ENCODE measurements around the gene MARK3. TPM values are rescaled to one million over a fixed set of nuclear protein-coding genes. Genes with fewer than 3 reads are reported as not detected.

The MARK3 gene
- total and polyA plus RNA-seq, 2 donors from 2014 or later = 39.8 to 83.1 TPM

DNA sequence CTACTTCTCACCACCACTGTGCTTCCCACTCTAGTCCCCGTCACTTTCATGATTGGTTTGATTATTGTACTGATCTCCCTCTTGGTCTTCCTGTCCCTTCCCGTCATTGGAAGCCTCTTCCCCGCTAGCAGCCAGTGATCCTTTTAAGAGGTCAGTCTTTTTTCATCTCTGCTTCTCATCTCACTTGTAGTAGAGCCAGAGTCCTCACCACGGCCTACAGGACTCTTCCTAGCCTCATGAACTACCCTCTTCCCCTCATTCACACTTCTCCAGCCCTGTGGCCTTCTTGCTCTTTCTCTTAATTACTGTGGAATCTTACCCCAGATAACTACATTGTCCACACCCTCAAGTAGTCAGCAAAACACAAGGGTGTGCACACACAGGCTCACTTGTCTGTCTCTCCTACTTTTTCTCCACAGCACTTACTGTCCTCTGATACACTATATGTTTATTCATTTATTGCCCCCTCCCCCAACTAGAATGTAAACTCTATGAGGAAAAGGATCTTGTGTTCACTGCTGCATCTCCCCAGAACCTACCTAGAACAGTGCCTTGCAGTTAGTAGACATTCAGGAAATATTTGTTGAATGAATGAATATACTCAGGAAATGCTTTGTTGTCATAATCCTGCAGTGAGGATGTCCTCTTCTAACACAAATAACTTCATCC lies 71.1 kb downstream of the MARK3 start:
- no peak overlapping the region for H3K9ac ChIP-seq (ENCODE audit: low read length in 3 of 3)
- no peaks in the 10 kb centered on the region for H3K9me3 ChIP-seq (ENCODE audit: control insufficient read depth in 2 of 3, insufficient read depth in 1 of 3, low read length in 3 of 3)
- no peak for FAIRE-seq
- TF ChIP-seq, protein P1, sequence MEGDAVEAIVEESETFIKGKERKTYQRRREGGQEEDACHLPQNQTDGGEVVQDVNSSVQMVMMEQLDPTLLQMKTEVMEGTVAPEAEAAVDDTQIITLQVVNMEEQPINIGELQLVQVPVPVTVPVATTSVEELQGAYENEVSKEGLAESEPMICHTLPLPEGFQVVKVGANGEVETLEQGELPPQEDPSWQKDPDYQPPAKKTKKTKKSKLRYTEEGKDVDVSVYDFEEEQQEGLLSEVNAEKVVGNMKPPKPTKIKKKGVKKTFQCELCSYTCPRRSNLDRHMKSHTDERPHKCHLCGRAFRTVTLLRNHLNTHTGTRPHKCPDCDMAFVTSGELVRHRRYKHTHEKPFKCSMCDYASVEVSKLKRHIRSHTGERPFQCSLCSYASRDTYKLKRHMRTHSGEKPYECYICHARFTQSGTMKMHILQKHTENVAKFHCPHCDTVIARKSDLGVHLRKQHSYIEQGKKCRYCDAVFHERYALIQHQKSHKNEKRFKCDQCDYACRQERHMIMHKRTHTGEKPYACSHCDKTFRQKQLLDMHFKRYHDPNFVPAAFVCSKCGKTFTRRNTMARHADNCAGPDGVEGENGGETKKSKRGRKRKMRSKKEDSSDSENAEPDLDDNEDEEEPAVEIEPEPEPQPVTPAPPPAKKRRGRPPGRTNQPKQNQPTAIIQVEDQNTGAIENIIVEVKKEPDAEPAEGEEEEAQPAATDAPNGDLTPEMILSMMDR (IDR thresholded peaks at IDR 0.05; ENCODE audit: borderline replicate concordance, extremely low read depth, insufficient read depth) = no peak
- intact Hi-C loops (cut with DNase I) = no loop called here
- DNase-seq = no peak
- no peaks in the 10 kb centered on the region for H3K27me3 ChIP-seq (ENCODE audit: control insufficient read depth, insufficient read depth, low read length)
- H3K4me3 ChIP-seq (ENCODE audit: low read length in 3 of 3) = no peak overlapping the region
- H3K27ac ChIP-seq (ENCODE audit: low read depth in 2 of 2, low read length in 2 of 2) = no peak overlapping the region
- peaks cover 0 to 4% (median 0%) of the 10 kb centered on the region in 3 donors for H3K36me3 ChIP-seq (ENCODE audit: control insufficient read depth in 2 of 3, insufficient read depth in 3 of 3, low read length in 3 of 3)
- H3K4me1 ChIP-seq (ENCODE audit: control insufficient read depth in 2 of 3, insufficient read depth in 2 of 3, low read depth in 1 of 3, low read length in 3 of 3) = peaks cover 0 to 18% (median 9%) of the 10 kb centered on the region in 3 donors

DNA sequence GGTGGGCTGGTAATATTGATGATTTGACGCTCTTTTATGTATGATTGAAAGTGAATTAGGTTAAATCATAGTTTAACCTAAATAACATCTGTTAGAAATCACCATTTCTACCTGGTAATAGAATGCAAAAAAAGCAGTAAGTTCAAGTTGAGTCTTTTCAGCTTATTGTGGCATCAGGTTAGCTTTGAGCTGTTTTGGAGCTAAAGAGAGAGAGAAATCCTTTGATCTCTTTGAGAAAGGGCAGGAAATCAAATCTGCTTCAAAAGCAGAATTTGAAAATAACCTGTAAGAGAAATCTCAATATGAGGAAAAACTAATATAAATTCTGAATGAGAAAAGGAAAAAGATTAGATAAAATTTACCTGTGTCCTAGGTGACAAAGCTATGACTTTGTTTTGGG lies 75.2 kb downstream of the MARK3 start:
- intact Hi-C loops (cut with DNase I) = no loop called here
- FAIRE-seq = no peak
- no peak overlapping the region for H3K9ac ChIP-seq (ENCODE audit: low read length in 3 of 3)

DNA sequence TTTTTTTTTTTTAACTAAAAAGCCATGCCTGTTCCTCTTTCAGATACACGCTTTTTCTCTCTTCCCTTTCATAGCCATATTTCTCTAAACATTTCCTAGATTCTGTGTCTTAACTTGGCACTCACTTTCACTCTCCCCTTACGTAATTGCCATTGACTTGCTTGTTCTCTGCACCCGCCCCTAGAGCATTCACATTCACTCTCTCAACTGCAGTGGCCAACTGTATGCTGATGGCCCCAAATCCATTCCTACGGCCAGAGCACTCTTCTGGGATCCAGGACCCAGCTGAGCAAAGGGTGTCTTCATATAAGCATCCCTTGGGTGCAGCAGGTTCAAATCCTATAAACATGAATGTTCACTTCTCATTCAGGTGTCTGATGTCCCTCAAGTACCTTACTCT lies 77.9 kb downstream of the MARK3 start:
- H3K9me3 ChIP-seq (ENCODE audit: control insufficient read depth in 2 of 3, insufficient read depth in 1 of 3, low read length in 3 of 3) = no peaks in the 10 kb centered on the region
- intact Hi-C loops (cut with DNase I) = no loop called here
- TF ChIP-seq, protein P1 (IDR thresholded peaks at IDR 0.05; ENCODE audit: borderline replicate concordance, extremely low read depth, insufficient read depth) = no peak
- no peak for DNase-seq
- no peak overlapping the region for H3K9ac ChIP-seq (ENCODE audit: low read length in 3 of 3)
- peaks cover 2 to 31% (median 20%) of the 10 kb centered on the region in 3 donors for H3K36me3 ChIP-seq (ENCODE audit: control insufficient read depth in 2 of 3, insufficient read depth in 3 of 3, low read length in 3 of 3)
- H3K4me1 ChIP-seq (ENCODE audit: control insufficient read depth in 2 of 3, insufficient read depth in 2 of 3, low read depth in 1 of 3, low read length in 3 of 3) = no peaks in the 10 kb centered on the region
- no peak for FAIRE-seq
- H3K4me3 ChIP-seq (ENCODE audit: low read length in 3 of 3) = no peak overlapping the region
- H3K27ac ChIP-seq (ENCODE audit: low read depth in 2 of 2, low read length in 2 of 2) = no peak overlapping the region
- no peaks in the 10 kb centered on the region for H3K27me3 ChIP-seq (ENCODE audit: control insufficient read depth, insufficient read depth, low read length)

More for the DNA sequence above, 75.2 kb downstream of the MARK3 start:
- H3K27me3 ChIP-seq (ENCODE audit: control insufficient read depth, insufficient read depth, low read length) = no peaks in the 10 kb centered on the region
- peaks cover 0 to 17% (median 14%) of the 10 kb centered on the region in 3 donors for H3K36me3 ChIP-seq (ENCODE audit: control insufficient read depth in 2 of 3, insufficient read depth in 3 of 3, low read length in 3 of 3)
- no peaks in the 10 kb centered on the region for H3K9me3 ChIP-seq (ENCODE audit: control insufficient read depth in 2 of 3, insufficient read depth in 1 of 3, low read length in 3 of 3)
- TF ChIP-seq, protein P1 (IDR thresholded peaks at IDR 0.05; ENCODE audit: borderline replicate concordance, extremely low read depth, insufficient read depth) = no peak
- DNase-seq = no peak
- peaks cover 0 to 18% (median 9%) of the 10 kb centered on the region in 3 donors for H3K4me1 ChIP-seq (ENCODE audit: control insufficient read depth in 2 of 3, insufficient read depth in 2 of 3, low read depth in 1 of 3, low read length in 3 of 3)
- H3K4me3 ChIP-seq (ENCODE audit: low read length in 3 of 3) = no peak overlapping the region
- H3K27ac ChIP-seq (ENCODE audit: low read depth in 2 of 2, low read length in 2 of 2) = no peak overlapping the region
